T-cell (primary cell): ENCODE measurements around the gene CTRB1. TPM values are rescaled to one million over a fixed set of nuclear protein-coding genes. Genes with fewer than 3 reads are reported as not detected.
"Not testable (repeated sequence)": the region's sequence is repeated elsewhere in the genome, so short reads cannot be mapped to it uniquely, and the experiment has no call there.

Experiments
- ATAC-seq, 4 experiments: fragments of 200-7000 bp in 3 of 4; fragments of 150-1000 bp in 1 of 4; cut with Tn5 transposase; replicated peaks in 1 of 4; 1 replicate in 3 of 4; 2 replicates in 1 of 4; pipeline ENCODE4 v1.10.0; 2021; ENCODE audit warnings: moderate library complexity in 3 of 4, mild to moderate bottlenecking in 2 of 4, moderate number of reproducible peaks in 1 of 4
- CTCF ChIA-PET, 2 donors: fragments of 300-600 bp; sonication (Branson Sonifier 250); formaldehyde crosslinking; loops; one replicate each; lab custom pipeline; 2022; ENCODE audit warnings: antibody characterized with exemption in 2 of 2; lab: Charles Lee
- POLR2A ChIA-PET, 2 donors: fragments of 300-600 bp; sonication (Branson Sonifier 250); formaldehyde crosslinking; loops; one replicate each; lab custom pipeline; 2022; ENCODE audit warnings: antibody characterized with exemption in 2 of 2; lab: Charles Lee
- DNase-seq, 35 experiments: peaks; one replicate each; pipeline versions ENCODE4 v3.0.0 to v3.0.0-alpha.2; 2013 to 2023
- H3K27ac ChIP-seq: one replicate; pipeline ENCODE4 v1.5.1; 2013; ENCODE audit warnings: low read length
- H3K27me3 ChIP-seq, 2 experiments: replicated peaks in 1 of 2; 1 replicate in 1 of 2; 2 replicates in 1 of 2; pipeline versions ENCODE4 v1.6.1 to v1.7.0; 2013; ENCODE audit warnings: low read length in 1 of 2, mixed read lengths in 1 of 2; ENCODE audit not compliant: control insufficient read depth in 2 of 2, insufficient read depth in 2 of 2; ENCODE audit errors: extremely low read depth in 1 of 2
- H3K36me3 ChIP-seq, 2 donors: 1 replicate in 1 of 2; 2 replicates in 1 of 2; pipeline versions ENCODE4 v1.6.1 to v1.7.0; 2013; ENCODE audit warnings: low read length in 1 of 2; ENCODE audit not compliant: control insufficient read depth in 2 of 2, insufficient read depth in 1 of 2; ENCODE audit errors: extremely low read depth in 1 of 2
- H3K4me1 ChIP-seq, 2 experiments: 1 replicate in 1 of 2; 2 replicates in 1 of 2; pipeline versions ENCODE4 v1.6.1 to v1.7.0; 2013; ENCODE audit warnings: low read length in 2 of 2, mixed read lengths in 1 of 2; ENCODE audit not compliant: insufficient read depth in 2 of 2, control insufficient read depth in 1 of 2; ENCODE audit errors: extremely low read depth in 1 of 2
- H3K4me3 ChIP-seq, 2 donors: 1 replicate in 1 of 2; 2 replicates in 1 of 2; pipeline versions ENCODE4 v1.5.1 to v1.7.0; 2013; ENCODE audit warnings: mild to moderate bottlenecking in 2 of 2, low read length in 1 of 2, moderate library complexity in 1 of 2; ENCODE audit not compliant: control insufficient read depth in 1 of 2; ENCODE audit errors: extremely low read depth in 1 of 2
- H3K9me3 ChIP-seq: 2 replicates; pipeline ENCODE4 v1.7.0; 2013
- H3K27ac Mint-ChIP-seq, 2 donors: one replicate each; pipeline ENCODE4 v1.8.0; 2020 to 2021; ENCODE audit warnings: mild to moderate bottlenecking in 2 of 2, mixed read lengths in 2 of 2
- H3K27me3 Mint-ChIP-seq, 2 donors: one replicate each; pipeline ENCODE4 v1.8.0; 2021 to 2022; ENCODE audit warnings: mixed read lengths in 2 of 2
- H3K36me3 Mint-ChIP-seq: one replicate; pipeline ENCODE4 v1.8.0; 2021; ENCODE audit warnings: mixed read lengths
- H3K4me1 Mint-ChIP-seq, 3 donors: one replicate each; pipeline ENCODE4 v1.8.0; 2020 to 2022; ENCODE audit warnings: mixed read lengths in 3 of 3, mild to moderate bottlenecking in 1 of 3
- H3K4me3 Mint-ChIP-seq, 3 donors: one replicate each; pipeline ENCODE4 v1.8.0; 2020 to 2022; ENCODE audit warnings: mild to moderate bottlenecking in 3 of 3, mixed read lengths in 3 of 3, moderate library complexity in 3 of 3
- H3K9me3 Mint-ChIP-seq, 3 donors: one replicate each; pipeline ENCODE4 v1.8.0; 2020 to 2022; ENCODE audit warnings: mixed read lengths in 3 of 3
- WGBS: methylation state at CpG from one replicate; pipeline ENCODE4 v1.1.5; 2013; ENCODE audit warnings: missing lambda C conversion rate; ENCODE audit not compliant: insufficient coverage; 5-methylcytosine and 5-hydroxymethylcytosine counted together
- total RNA-seq, 35 experiments: library from RNA in 6 of 35; stranded (reverse) in 6 of 35; fragments of 120-200 nt in 1 of 35; gene quantifications; one replicate each; pipeline versions ENCODE4 v1.2.1 to v1.2.4 and lab custom pipeline; 2013 to 2026

CTRB1 gene
- total RNA-seq, 5 donors from 2014 or later (not counting 1 experiment from before 2014, with no cell fraction given), result 6.1 to 8.3 (median 7.9) TPM; not detected in 2

GRCh38 chr16:75222271-75222783, 3.5 kb downstream of the CTRB1 start:
- no peak overlapping the region for H3K27ac ChIP-seq
- POLR2A ChIA-PET, result no interaction called here
- peaks cover 0 to 13% of the 10 kb centered on the region in 2 experiments for H3K27me3 ChIP-seq
- 82% methylated on average over 12 of the region's 16 CpGs for WGBS
- Mint-ChIP-seq H3K4me1 (peaks cover 8 to 17% (median 12%) of the 10 kb centered on the region in 3 donors), H3K27me3 (peaks cover 0 to 4% of the 10 kb centered on the region in 2 donors), H3K27ac (peak overlapping the region in 1 of 2 donors; percentile 34), H3K36me3 (no peaks in the 10 kb centered on the region), H3K9me3 (no peaks in the 10 kb centered on the region), H3K4me3 (no peak overlapping the region)
- CTCF ChIA-PET, result no interaction called here
- H3K4me3 ChIP-seq, result no peak overlapping the region
- H3K9me3 ChIP-seq, result no peaks in the 10 kb centered on the region
- peaks cover 0 to 10% of the 10 kb centered on the region in 2 experiments for H3K4me1 ChIP-seq
- DNase-seq, result no peak
- ATAC-seq, result no peak
- H3K36me3 ChIP-seq, result no peaks in the 10 kb centered on the region

- Histone ChIP-seq H3K4me1 (peaks cover 0 to 10% of the 10 kb centered on the region in 2 experiments), H3K27me3 (peaks cover 0 to 21% of the 10 kb centered on the region in 2 experiments)
- H3K4me3 ChIP-seq, H3K27ac Mint-ChIP-seq, H3K9me3 ChIP-seq, H3K4me3 Mint-ChIP-seq, POLR2A ChIA-PET, H3K36me3 Mint-ChIP-seq, CTCF ChIA-PET, H3K36me3 ChIP-seq, H3K27me3 Mint-ChIP-seq, H3K27ac ChIP-seq, ATAC-seq, H3K9me3 Mint-ChIP-seq, DNase-seq: not testable (repeated sequence)
- H3K4me1 Mint-ChIP-seq, result peaks cover 8 to 17% (median 12%) of the 10 kb centered on the region in 3 donors
- no CpG with 5 or more reads among the region's 20 CpGs for WGBS
These were observed 4.3 kb downstream of the CTRB1 start for GRCh38 chr16:75223129-75223528.

GRCh38 chr16:75224306-75225082, 5.7 kb downstream of the CTRB1 start:
- no peaks in the 10 kb centered on the region for H3K36me3 ChIP-seq
- no peaks in the 10 kb centered on the region for H3K9me3 ChIP-seq
- H3K9me3 Mint-ChIP-seq, result no peaks in the 10 kb centered on the region
- no peak overlapping the region for H3K4me3 Mint-ChIP-seq
- 82% methylated on average over 15 of the region's 20 CpGs for WGBS
- no peaks in the 10 kb centered on the region for H3K36me3 Mint-ChIP-seq
- CTCF ChIA-PET, result no interaction called here
- H3K27me3 Mint-ChIP-seq, result peaks cover 0 to 7% of the 10 kb centered on the region in 2 donors
- H3K4me3 ChIP-seq, result no peak overlapping the region
- H3K4me1 Mint-ChIP-seq, result peaks cover 6 to 14% (median 6%) of the 10 kb centered on the region in 3 donors
- H3K27ac ChIP-seq, result no peak overlapping the region
- H3K27ac Mint-ChIP-seq, result no peak overlapping the region
- POLR2A ChIA-PET, result no interaction called here
- DNase-seq (no peak), ATAC-seq (no peak)
- H3K27me3 ChIP-seq, result peaks cover 0 to 31% of the 10 kb centered on the region in 2 experiments
- peaks cover 0 to under 1% of the 10 kb centered on the region in 2 experiments for H3K4me1 ChIP-seq

- no peak overlapping the region for H3K27ac ChIP-seq
- peaks cover under 1 to 8% (median 2%) of the 10 kb centered on the region in 3 donors for H3K4me1 Mint-ChIP-seq
- H3K36me3 Mint-ChIP-seq, result no peaks in the 10 kb centered on the region
- no peak for ATAC-seq
- no peak overlapping the region for H3K4me3 Mint-ChIP-seq
- DNase-seq, result no peak
- H3K27me3 ChIP-seq, result peaks cover 0 to 33% of the 10 kb centered on the region in 2 experiments
- H3K27ac Mint-ChIP-seq, result no peak overlapping the region
- H3K9me3 Mint-ChIP-seq, result no peaks in the 10 kb centered on the region
- H3K9me3 ChIP-seq, result no peaks in the 10 kb centered on the region
- H3K4me1 ChIP-seq, result no peaks in the 10 kb centered on the region
- no peaks in the 10 kb centered on the region for H3K36me3 ChIP-seq
- POLR2A ChIA-PET, result no interaction called here
- H3K4me3 ChIP-seq, result no peak overlapping the region
- WGBS, result 77% methylated on average over 11 of the region's 12 CpGs
- H3K27me3 Mint-ChIP-seq, result peaks cover 0 to 7% of the 10 kb centered on the region in 2 donors
- CTCF ChIA-PET, result interaction anchor here in 1 of 2 donors (0.6 kb wide), 2 partner anchors 9 to 82 kb away, joined by 4 to 5 read pairs; no protein-coding TSS in a partner anchor
These were observed 6.3 kb downstream of the CTRB1 start for GRCh38 chr16:75225092-75225491.

- peaks cover 0 to 7% of the 10 kb centered on the region in 2 donors for H3K27me3 Mint-ChIP-seq
- H3K4me3 ChIP-seq, result no peak overlapping the region
- ChIA-PET CTCF (interaction anchor here in 1 of 2 donors (0.6 kb wide), 2 partner anchors 8 to 83 kb away, joined by 4 to 5 read pairs; no protein-coding TSS in a partner anchor), POLR2A (no interaction called here)
- no peak overlapping the region for H3K27ac ChIP-seq
- 78% methylated on average over 17 of the region's 26 CpGs for WGBS
- no peaks in the 10 kb centered on the region for H3K36me3 Mint-ChIP-seq
- ATAC-seq, result no peak
- no peak overlapping the region for H3K27ac Mint-ChIP-seq
- H3K9me3 ChIP-seq, result no peaks in the 10 kb centered on the region
- H3K9me3 Mint-ChIP-seq, result no peaks in the 10 kb centered on the region
- H3K36me3 ChIP-seq, result no peaks in the 10 kb centered on the region
- H3K4me3 Mint-ChIP-seq, result no peak overlapping the region
- peaks cover 0 to 35% of the 10 kb centered on the region in 2 experiments for H3K27me3 ChIP-seq
- no peaks in the 10 kb centered on the region for H3K4me1 ChIP-seq
- H3K4me1 Mint-ChIP-seq, result peaks cover 0 to under 1% (median 0%) of the 10 kb centered on the region in 3 donors
- no peak for DNase-seq
These were observed 7.1 kb downstream of the CTRB1 start for GRCh38 chr16:75225678-75226515.
